ENCODE measurements around the gene ZNF366. TPM values are rescaled to one million over a fixed set of nuclear protein-coding genes. Genes with fewer than 3 reads are reported as not detected.

ZNF366 gene
- total RNA-seq, 1 experiment from 2014 or later = not detected

GRCh38 chr5:72552041-72552557 lies 44.9 kb upstream of the ZNF366 start:
- no TSS peak for BruUV-seq (replicated peaks)
- TF ChIP-seq CTCF (IDR thresholded peaks at IDR 0.05; ENCODE audit: unreplicated experiment) = no peak
- intact Hi-C loops (cut with micrococcal nuclease; ENCODE audit: unreplicated experiment) = no loop called here
- Mint-ChIP-seq H3K36me3 (ENCODE audit: insufficient read depth, unreplicated experiment) (peaks cover 2% of the 10 kb centered on the region), H3K9me3 (ENCODE audit: low read depth, unreplicated experiment) (peaks cover 2% of the 10 kb centered on the region), H3K27me3 (ENCODE audit: unreplicated experiment) (peaks cover 18% of the 10 kb centered on the region), H3K27ac (ENCODE audit: unreplicated experiment) (no peak overlapping the region), H3K4me1 (ENCODE audit: low read depth, unreplicated experiment) (peaks cover 14% of the 10 kb centered on the region), H3K4me3 (ENCODE audit: low read depth, unreplicated experiment) (no peak overlapping the region)
- no peak for DNase-seq
- CTCF ChIA-PET = interaction anchor here (0.7 to 1.5 kb wide), 2 partner anchors 16 to 19 kb away, joined by 3 to 10 read pairs; no protein-coding TSS in a partner anchor

- Mint-ChIP-seq H3K27me3 (ENCODE audit: unreplicated experiment) (peaks cover 33% of the 10 kb centered on the region), H3K36me3 (ENCODE audit: insufficient read depth, unreplicated experiment) (no peaks in the 10 kb centered on the region), H3K4me3 (ENCODE audit: low read depth, unreplicated experiment) (no peak overlapping the region), H3K9me3 (ENCODE audit: low read depth, unreplicated experiment) (peaks cover 10% of the 10 kb centered on the region), H3K27ac (ENCODE audit: unreplicated experiment) (no peak overlapping the region), H3K4me1 (ENCODE audit: low read depth, unreplicated experiment) (no peaks in the 10 kb centered on the region)
- CTCF ChIA-PET = no interaction called here
- intact Hi-C loops (cut with micrococcal nuclease; ENCODE audit: unreplicated experiment) = no loop called here
- no TSS peak for BruUV-seq (replicated peaks)
- no peak for TF ChIP-seq CTCF (IDR thresholded peaks at IDR 0.05; ENCODE audit: unreplicated experiment)
- no peak for DNase-seq
Observed at GRCh38 chr5:72550595-72550994, 43.4 kb upstream of the ZNF366 start.

DNA sequence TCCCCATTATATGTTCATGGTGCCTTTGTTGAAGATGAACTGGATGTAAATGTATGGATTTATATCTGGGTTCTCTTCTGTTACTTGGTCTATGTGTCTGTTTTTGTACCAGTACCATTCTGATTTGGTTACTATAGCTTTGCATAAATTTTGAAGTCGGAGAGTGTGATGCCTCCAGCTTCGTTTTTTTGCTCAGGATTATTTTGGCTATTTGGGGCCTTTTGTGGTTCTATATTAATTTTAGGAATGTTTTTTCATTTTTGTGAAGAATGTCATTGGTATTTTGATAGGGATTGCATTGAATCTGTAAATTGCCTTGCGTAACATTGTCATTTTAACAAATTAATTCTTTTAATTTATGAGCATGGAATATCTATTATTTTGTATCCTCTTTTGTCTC lies 36.6 kb upstream of the ZNF366 start:
- CTCF ChIA-PET = no interaction called here
- H3K4me3 Mint-ChIP-seq (ENCODE audit: low read depth, unreplicated experiment) = no peak overlapping the region

GRCh38 chr5:72543365-72543764 lies 36.2 kb upstream of the ZNF366 start:
- no TSS peak for BruUV-seq (replicated peaks)
- intact Hi-C loops (cut with micrococcal nuclease; ENCODE audit: unreplicated experiment) = no loop called here

More for the DNA sequence above, 36.6 kb upstream of the ZNF366 start:
- no peak overlapping the region for H3K27ac Mint-ChIP-seq (ENCODE audit: unreplicated experiment)
- no peaks in the 10 kb centered on the region for H3K4me1 Mint-ChIP-seq (ENCODE audit: low read depth, unreplicated experiment)
- peaks cover 13% of the 10 kb centered on the region for H3K9me3 Mint-ChIP-seq (ENCODE audit: low read depth, unreplicated experiment)
- H3K36me3 Mint-ChIP-seq (ENCODE audit: insufficient read depth, unreplicated experiment) = no peaks in the 10 kb centered on the region
- no peak for DNase-seq
- intact Hi-C loops (cut with micrococcal nuclease; ENCODE audit: unreplicated experiment) = no loop called here
- BruUV-seq (replicated peaks) = no TSS peak
- peaks cover 49% of the 10 kb centered on the region for H3K27me3 Mint-ChIP-seq (ENCODE audit: unreplicated experiment)
- no peak for TF ChIP-seq CTCF (IDR thresholded peaks at IDR 0.05; ENCODE audit: unreplicated experiment)

More at GRCh38 chr5:72543365-72543764, 36.2 kb upstream of the ZNF366 start:
- Mint-ChIP-seq H3K4me1 (ENCODE audit: low read depth, unreplicated experiment) (no peaks in the 10 kb centered on the region), H3K4me3 (ENCODE audit: low read depth, unreplicated experiment) (no peak overlapping the region), H3K36me3 (ENCODE audit: insufficient read depth, unreplicated experiment) (no peaks in the 10 kb centered on the region), H3K9me3 (ENCODE audit: low read depth, unreplicated experiment) (peaks cover 13% of the 10 kb centered on the region), H3K27ac (ENCODE audit: unreplicated experiment) (no peak overlapping the region), H3K27me3 (ENCODE audit: unreplicated experiment) (peaks cover 54% of the 10 kb centered on the region)
- no peak for DNase-seq
- no peak for TF ChIP-seq CTCF (IDR thresholded peaks at IDR 0.05; ENCODE audit: unreplicated experiment)
- CTCF ChIA-PET = no interaction called here

All from Calu3 (cell line).